ENCODE measurements around the gene NCKAP5. TPM values are rescaled to one million over a fixed set of nuclear protein-coding genes. Genes with fewer than 3 reads are reported as not detected.

Gene NCKAP5
- total and polyA plus RNA-seq, 2 of the 8 experiments (the other 6 are each of a cell fraction or from before 2014, with no cell fraction given), result 0.27 to 0.86 TPM

- Histone ChIP-seq H2AFZ (ENCODE audit: low read length) (no peak overlapping the region), H3K4me3 (ENCODE audit: extremely low read depth in 1 of 4, insufficient read depth in 2 of 4, low read depth in 3 of 4, low read length in 4 of 4) (no peak overlapping the region), H2BK5ac (ENCODE audit: low read depth, low read length) (no peak overlapping the region), H2BK12ac (ENCODE audit: low read depth, low read length) (no peak overlapping the region), H4K5ac (ENCODE audit: insufficient read length, low read depth, low read length) (no peak overlapping the region), H3K18ac (ENCODE audit: extremely low read depth, low read length) (no peak overlapping the region), H4K20me1 (replicated peaks in 1 of 2; ENCODE audit: control insufficient read depth in 1 of 2, insufficient read depth in 2 of 2, low read length in 2 of 2) (no peaks in the 10 kb centered on the region), H3K14ac (ENCODE audit: insufficient read length) (no peak overlapping the region), H4K8ac (ENCODE audit: extremely low read depth, insufficient read depth, low read length) (no peak overlapping the region), H3K9ac (replicated peaks in 1 of 4; ENCODE audit: extremely low read depth in 1 of 4, low read depth in 3 of 4, low read length in 3 of 4) (no peak overlapping the region), H4K91ac (replicated peaks; ENCODE audit: insufficient read length, low read length) (no peak overlapping the region), H2AK5ac (ENCODE audit: low read depth, low read length) (no peak overlapping the region), H2BK20ac (ENCODE audit: low read length) (no peak overlapping the region), H3K79me1 (ENCODE audit: low read depth, low read length) (no peaks in the 10 kb centered on the region), H3K23ac (ENCODE audit: insufficient read length) (no peak overlapping the region), H2BK15ac (ENCODE audit: low read length) (no peak overlapping the region), H3K4me1 (replicated peaks in 1 of 4; ENCODE audit: control insufficient read depth in 3 of 4, insufficient read depth in 4 of 4, low read length in 3 of 4) (no peaks in the 10 kb centered on the region), H3K27ac (ENCODE audit: low read depth, low read length) (no peak overlapping the region), H3K79me2 (ENCODE audit: control insufficient read depth in 1 of 2, insufficient read depth in 2 of 2, low read length in 2 of 2) (no peaks in the 10 kb centered on the region), H3K9me3 (ENCODE audit: insufficient read depth in 2 of 2, low read depth in 1 of 2, low read length in 1 of 2) (no peaks in the 10 kb centered on the region), H3K4ac (replicated peaks; ENCODE audit: insufficient read length, low read depth, low read length) (no peak overlapping the region), H3K27me3 (replicated peaks in 1 of 4; ENCODE audit: control insufficient read depth in 3 of 4, extremely low read depth in 1 of 4, insufficient read depth in 3 of 4, low read length in 3 of 4) (no peaks in the 10 kb centered on the region), H3K56ac (replicated peaks; ENCODE audit: insufficient read length, low read depth, low read length) (no peak overlapping the region), H3K36me3 (ENCODE audit: control insufficient read depth in 2 of 4, insufficient read depth in 4 of 4, low read length in 3 of 4) (no peaks in the 10 kb centered on the region), H2BK120ac (replicated peaks; ENCODE audit: low read depth, low read length) (no peak overlapping the region), H3K23me2 (ENCODE audit: low read depth, low read length) (no peaks in the 10 kb centered on the region), H3K4me2 (ENCODE audit: insufficient read depth in 1 of 2, low read depth in 2 of 2, low read length in 2 of 2) (no peak overlapping the region)
- CTCF ChIA-PET (ENCODE audit: partially characterized antibody), result no interaction called here
- no peak for TF ChIP-seq CEBPB (IDR thresholded peaks at IDR 0.05; ENCODE audit: low read depth, low read length)
- TF ChIP-seq ASH2L (IDR thresholded peaks at IDR 0.05; ENCODE audit: low read length), result no peak
- TF ChIP-seq TBP (IDR thresholded peaks at IDR 0.05; ENCODE audit: low read depth, low read length), result no peak
- no peak for TF ChIP-seq RAD21 (IDR thresholded peaks at IDR 0.05 in 1 of 2, conservative IDR thresholded peaks at IDR 0.05 in 1 of 2; ENCODE audit: low read depth in 2 of 2, low read length in 2 of 2)
- TF ChIP-seq SP2 (IDR thresholded peaks at IDR 0.05; ENCODE audit: low read length), result no peak
- no peak for TF ChIP-seq BRCA1 (IDR thresholded peaks at IDR 0.05; ENCODE audit: low read depth, low read length)
- TF ChIP-seq RFX5 (IDR thresholded peaks at IDR 0.05; ENCODE audit: borderline replicate concordance, low read depth, low read length), result no peak
- TF ChIP-seq MAFK (IDR thresholded peaks at IDR 0.05; ENCODE audit: low read depth, low read length), result peak; percentile 59; the same call in 1 of the 2 replicates
- POLR2A ChIA-PET (ENCODE audit: partially characterized antibody), result no interaction called here
- DNase-seq (ENCODE audit: low read depth in 1 of 2, low spot score in 2 of 2) (no peak), FAIRE-seq (no peak)
These were observed 816.4 kb downstream of the NCKAP5 start for GRCh38 chr2:132751836-132752235.
